Gastrocnemius medialis (tissue), 4 donors: ENCODE results near the gene PPP2R2C.

Experiments
- CTCF ChIP-seq, 5 experiments: fragments of 450-650 bp in 3 of 5; fragments of 200-600 bp in 2 of 5; sonication (generic) in 2 of 5; IDR thresholded peaks in 4 of 5; conservative IDR thresholded peaks in 1 of 5; 1 replicate in 4 of 5; 2 replicates in 1 of 5; pipeline ENCODE4 v1.5.1; 2016 to 2019; ENCODE audit warnings: antibody characterized with exemption in 5 of 5, mild to moderate bottlenecking in 3 of 5, moderate library complexity in 3 of 5
- POLR2A ChIP-seq, 2 donors: fragments of 450-650 bp; IDR thresholded peaks; one replicate each; pipeline ENCODE4 v1.6.1; 2017; ENCODE audit warnings: antibody characterized with exemption in 2 of 2, mild to moderate bottlenecking in 2 of 2, moderate library complexity in 2 of 2

- TF ChIP-seq CTCF (IDR thresholded peaks at IDR 0.05 in 4 of 5, conservative IDR thresholded peaks at IDR 0.05 in 1 of 5) (no peak), POLR2A (IDR thresholded peaks at IDR 0.05) (no peak)
Observed at GRCh38 chr4:6369924-6370645, 102.3 kb downstream of the PPP2R2C start.
